SJSA1 (cell line): ENCODE data around the gene PPP2R3B. TPM values are rescaled to one million over a fixed set of nuclear protein-coding genes. Genes with fewer than 3 reads are reported as not detected.
"Not testable (repeated sequence)": the region's sequence is repeated elsewhere in the genome, so short reads cannot be mapped to it uniquely, and the experiment has no call there.

Experiments
- DNase-seq, 2 experiments: peaks; one replicate each; pipeline ENCODE4 v3.0.0-alpha.2; 2015 to 2020; ENCODE audit warnings: low spot score in 2 of 2, low read depth in 1 of 2
- H3K27ac ChIP-seq: fragments of 250-450 bp; sonication (Bioruptor Pico); 2 replicates; pipeline ENCODE4 v1.5.1; 2020; ENCODE audit warnings: mild to moderate bottlenecking, moderate library complexity
- H3K27me3 ChIP-seq: fragments of 250-450 bp; sonication (Bioruptor Pico); replicated peaks from 2 replicates; pipeline ENCODE4 v1.5.1; 2020; ENCODE audit warnings: mild to moderate bottlenecking, moderate library complexity
- H3K36me3 ChIP-seq: fragments of 250-450 bp; sonication (Bioruptor Pico); 2 replicates; pipeline ENCODE4 v1.5.1; 2020; ENCODE audit warnings: mild to moderate bottlenecking
- H3K4me1 ChIP-seq: fragments of 250-450 bp; sonication (Bioruptor Pico); replicated peaks from 2 replicates; pipeline ENCODE4 v1.6.1; 2021; ENCODE audit warnings: mild to moderate bottlenecking
- H3K4me3 ChIP-seq: fragments of 250-450 bp; sonication (Bioruptor Pico); 2 replicates; pipeline ENCODE4 v1.5.1; 2020; ENCODE audit warnings: mild to moderate bottlenecking
- H3K9me3 ChIP-seq: fragments of 250-450 bp; sonication (Bioruptor Pico); replicated peaks from 2 replicates; pipeline ENCODE4 v1.5.1; 2020; ENCODE audit warnings: mild to moderate bottlenecking
- total RNA-seq: library from RNA; depleted of rRNA; stranded (reverse); fragments of >200 nt; shearing (Covaris generic); gene quantifications from 2 replicates; pipeline ENCODE4 v1.2.3, GENCODE V29; 2014

The PPP2R3B gene
- total RNA-seq, 1 experiment from 2014 or later, result 23.8 TPM

GRCh38 chrX:351324-351641 lies 35.4 kb downstream of the PPP2R3B start:
- not testable (repeated sequence) for H3K4me1 ChIP-seq, DNase-seq, H3K27ac ChIP-seq, H3K27me3 ChIP-seq, H3K9me3 ChIP-seq, H3K4me3 ChIP-seq, H3K36me3 ChIP-seq

- Histone ChIP-seq H3K9me3 (peaks cover 5% of the 10 kb centered on the region), H3K4me3 (no peak overlapping the region), H3K36me3 (no peaks in the 10 kb centered on the region), H3K4me1 (no peaks in the 10 kb centered on the region), H3K27ac (no peak overlapping the region), H3K27me3 (no peaks in the 10 kb centered on the region)
- no peak for DNase-seq
These were observed 36.0 kb downstream of the PPP2R3B start for GRCh38 chrX:350534-351323.

- Histone ChIP-seq H3K27me3 (no peaks in the 10 kb centered on the region), H3K9me3 (peaks cover 5% of the 10 kb centered on the region), H3K27ac (no peak overlapping the region), H3K4me3 (no peak overlapping the region), H3K4me1 (no peaks in the 10 kb centered on the region), H3K36me3 (no peaks in the 10 kb centered on the region)
- no peak for DNase-seq
These were observed 36.6 kb downstream of the PPP2R3B start for GRCh38 chrX:350148-350533.

- Histone ChIP-seq H3K36me3 (no peaks in the 10 kb centered on the region), H3K27ac (no peak overlapping the region), H3K9me3 (peaks cover 7% of the 10 kb centered on the region), H3K27me3 (no peaks in the 10 kb centered on the region), H3K4me1 (no peaks in the 10 kb centered on the region), H3K4me3 (no peak overlapping the region)
- no peak for DNase-seq
These were observed 37.0 kb downstream of the PPP2R3B start for GRCh38 chrX:349702-350101.

GRCh38 chrX:349196-349595 lies 37.5 kb downstream of the PPP2R3B start:
- H3K36me3 ChIP-seq, result no peaks in the 10 kb centered on the region
- no peaks in the 10 kb centered on the region for H3K27me3 ChIP-seq
- H3K4me1 ChIP-seq, result no peaks in the 10 kb centered on the region
- no peak overlapping the region for H3K27ac ChIP-seq
- H3K9me3 ChIP-seq, result peaks cover 7% of the 10 kb centered on the region
- no peak overlapping the region for H3K4me3 ChIP-seq
- no peak for DNase-seq

- H3K27me3 ChIP-seq, result no peaks in the 10 kb centered on the region
- no peaks in the 10 kb centered on the region for H3K4me1 ChIP-seq
- no peak for DNase-seq
- no peak overlapping the region for H3K27ac ChIP-seq
- H3K36me3 ChIP-seq, result no peaks in the 10 kb centered on the region
- no peak overlapping the region for H3K4me3 ChIP-seq
- H3K9me3 ChIP-seq, result peaks cover 7% of the 10 kb centered on the region
These were observed 38.1 kb downstream of the PPP2R3B start for GRCh38 chrX:348461-349117.

- no peaks in the 10 kb centered on the region for H3K27me3 ChIP-seq
- H3K4me3 ChIP-seq, result no peak overlapping the region
- no peaks in the 10 kb centered on the region for H3K36me3 ChIP-seq
- DNase-seq, result no peak
- peaks cover 7% of the 10 kb centered on the region for H3K9me3 ChIP-seq
- H3K4me1 ChIP-seq, result no peaks in the 10 kb centered on the region
- H3K27ac ChIP-seq, result no peak overlapping the region
These were observed 39.2 kb downstream of the PPP2R3B start for GRCh38 chrX:347351-348117.

DNA sequence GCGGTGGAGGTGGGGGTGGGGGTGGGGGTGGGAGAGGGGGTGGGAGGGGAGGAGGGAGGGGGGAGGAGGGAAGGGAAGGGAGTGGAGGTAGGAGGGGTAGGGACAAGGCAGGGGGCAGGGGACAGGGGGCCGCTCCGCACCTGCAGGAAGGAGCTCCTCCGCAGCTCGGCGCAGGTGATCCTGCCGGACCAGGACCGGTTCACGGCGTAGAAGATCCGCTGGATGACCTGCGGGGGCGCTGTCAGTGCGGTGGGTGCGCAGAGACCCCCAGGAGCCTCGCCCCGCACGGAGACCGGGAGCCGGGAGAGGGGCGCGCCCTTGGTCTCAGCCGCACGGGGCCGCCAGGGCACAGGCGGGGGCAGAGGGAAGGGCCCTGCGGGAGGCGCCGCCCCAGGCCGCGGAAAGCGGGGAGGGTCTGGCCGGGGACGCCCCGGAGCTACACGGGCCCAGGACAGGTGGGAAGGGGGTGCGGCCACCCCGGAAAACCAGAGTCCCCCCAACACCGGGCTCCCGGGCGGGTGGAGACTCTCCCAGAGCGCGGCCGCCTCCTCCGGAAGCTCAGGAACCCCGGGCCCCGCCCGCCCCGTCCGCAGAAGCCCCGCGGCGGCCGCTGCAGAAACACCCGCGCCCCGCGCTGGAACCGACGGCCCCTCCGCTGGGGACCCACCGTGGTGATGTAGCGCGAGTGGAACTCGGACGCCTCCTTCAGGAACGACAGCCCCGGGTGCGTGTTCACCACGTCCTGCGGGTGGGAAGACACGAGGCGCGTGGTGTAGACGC lies 40.5 kb downstream of the PPP2R3B start:
- Histone ChIP-seq H3K27ac (no peak overlapping the region), H3K9me3 (peaks cover 12% of the 10 kb centered on the region), H3K36me3 (no peaks in the 10 kb centered on the region), H3K4me3 (no peak overlapping the region), H3K27me3 (no peaks in the 10 kb centered on the region), H3K4me1 (no peaks in the 10 kb centered on the region)
- DNase-seq, result no peak

GRCh38 chrX:345020-345925 lies 41.4 kb downstream of the PPP2R3B start:
- no peaks in the 10 kb centered on the region for H3K36me3 ChIP-seq
- H3K27ac ChIP-seq, result no peak overlapping the region
- no peaks in the 10 kb centered on the region for H3K4me1 ChIP-seq
- no peak for DNase-seq
- H3K4me3 ChIP-seq, result no peak overlapping the region
- H3K27me3 ChIP-seq, result no peaks in the 10 kb centered on the region
- peaks cover 12% of the 10 kb centered on the region for H3K9me3 ChIP-seq

GRCh38 chrX:344371-344901 lies 42.3 kb downstream of the PPP2R3B start:
- no peaks in the 10 kb centered on the region for H3K4me1 ChIP-seq
- peaks cover 12% of the 10 kb centered on the region for H3K9me3 ChIP-seq

DNA sequence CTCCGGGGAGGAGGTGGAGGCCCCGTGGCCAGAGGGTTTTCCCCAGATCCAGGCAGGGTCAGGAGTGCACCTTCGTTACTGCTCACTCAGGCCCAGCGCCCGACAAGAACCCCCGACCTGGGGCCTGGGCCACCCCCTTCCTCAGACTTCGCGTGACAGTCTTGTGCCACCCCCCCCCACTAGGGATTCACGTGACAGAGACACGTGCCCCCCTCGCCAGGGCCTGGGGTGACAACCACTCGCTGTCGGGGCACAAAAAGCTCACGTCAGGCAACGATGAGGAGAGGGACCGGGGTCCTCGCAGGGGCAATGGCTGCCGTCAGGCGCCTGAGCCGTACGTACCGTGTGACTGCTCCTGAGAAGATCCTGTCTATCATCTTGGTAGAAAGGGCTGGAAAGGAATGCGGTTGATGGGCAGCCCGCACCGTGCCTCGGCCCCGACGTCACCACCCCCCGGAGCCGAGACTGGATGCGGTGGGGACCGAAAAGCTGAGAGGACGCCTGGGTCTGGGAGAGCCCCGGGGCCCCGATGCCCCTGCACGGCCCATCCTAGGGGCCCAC lies 45.1 kb downstream of the PPP2R3B start:
- DNase-seq, result peak in 1 of 2 experiments; percentile 35
- H3K9me3 ChIP-seq, result peaks cover 7% of the 10 kb centered on the region
- peaks cover 6% of the 10 kb centered on the region for H3K36me3 ChIP-seq
- no peaks in the 10 kb centered on the region for H3K27me3 ChIP-seq
- H3K27ac ChIP-seq, result no peak overlapping the region
- H3K4me1 ChIP-seq, result no peaks in the 10 kb centered on the region
- no peak overlapping the region for H3K4me3 ChIP-seq

More at GRCh38 chrX:344371-344901, 42.3 kb downstream of the PPP2R3B start:
- Histone ChIP-seq H3K4me3 (no peak overlapping the region), H3K27ac (no peak overlapping the region), H3K27me3 (no peaks in the 10 kb centered on the region), H3K36me3 (no peaks in the 10 kb centered on the region)
- no peak for DNase-seq

- no peak overlapping the region for H3K27ac ChIP-seq
- peaks cover 6% of the 10 kb centered on the region for H3K36me3 ChIP-seq
- H3K4me1 ChIP-seq, result no peaks in the 10 kb centered on the region
- no peak overlapping the region for H3K4me3 ChIP-seq
- H3K9me3 ChIP-seq, result peaks cover 7% of the 10 kb centered on the region
- no peak for DNase-seq
- H3K27me3 ChIP-seq, result no peaks in the 10 kb centered on the region
These were observed 45.9 kb downstream of the PPP2R3B start for GRCh38 chrX:340641-341423.
